Keratinocyte (primary cell): ENCODE data around the gene AP1AR. TPM values are rescaled to one million over a fixed set of nuclear protein-coding genes. Genes with fewer than 3 reads are reported as not detected.
"Not testable (repeated sequence)": the region's sequence is repeated elsewhere in the genome, so short reads cannot be mapped to it uniquely, and the experiment has no call there.

Source experiments
- DNase-seq: peaks from one replicate; pipeline ENCODE4 v3.0.0-alpha.2; 2011; ENCODE audit warnings: low read depth, missing footprints, low spot score
- FAIRE-seq: peaks from 2 replicates; lab custom pipeline; 2011; peaks lifted over from hg19 to GRCh38; lab: Jason Lieb, UNC
- H2AFZ ChIP-seq: 2 replicates; pipeline ENCODE4 v1.6.0; 2012; ENCODE audit warnings: low read length, control low read depth, inconsistent platforms; ENCODE audit not compliant: control insufficient read depth
- H3K27ac ChIP-seq: 2 replicates; pipeline ENCODE4 v1.5.1; 2011; ENCODE audit warnings: low read length; ENCODE audit not compliant: control insufficient read depth, insufficient read depth
- H3K27me3 ChIP-seq: 3 replicates; pipeline ENCODE4 v1.6.0; 2011; ENCODE audit warnings: low read length; ENCODE audit not compliant: control insufficient read depth, insufficient read depth; ENCODE audit errors: extremely low read depth
- H3K36me3 ChIP-seq, 2 experiments: 2 replicates in 1 of 2; 3 replicates in 1 of 2; pipeline ENCODE4 v1.5.1; 2011; ENCODE audit warnings: low read length in 2 of 2, mild to moderate bottlenecking in 1 of 2; ENCODE audit not compliant: control insufficient read depth in 2 of 2, insufficient read depth in 2 of 2; ENCODE audit errors: extremely low read depth in 1 of 2
- H3K4me1 ChIP-seq: 3 replicates; pipeline ENCODE4 v1.5.1; 2011; ENCODE audit warnings: low read length; ENCODE audit not compliant: control insufficient read depth, insufficient read depth; ENCODE audit errors: extremely low read depth
- H3K4me2 ChIP-seq: 3 replicates; pipeline ENCODE4 v1.6.0; 2011; ENCODE audit warnings: low read depth, low read length; ENCODE audit not compliant: control insufficient read depth, insufficient read depth; ENCODE audit errors: extremely low read depth
- H3K4me3 ChIP-seq, 3 experiments: fragments of 200-600 bp in 1 of 3; sonication (generic) in 1 of 3; 2 replicates in 2 of 3; 3 replicates in 1 of 3; pipeline ENCODE4 v1.5.1; 2011 to 2016; ENCODE audit warnings: low read length in 3 of 3, mild to moderate bottlenecking in 3 of 3, control low read depth in 2 of 3, inconsistent platforms in 1 of 3, low read depth in 1 of 3, mixed read lengths in 1 of 3, mixed run types in 1 of 3, moderate library complexity in 1 of 3; ENCODE audit not compliant: control insufficient read depth in 2 of 3, insufficient read depth in 2 of 3; ENCODE audit errors: extremely low read depth in 1 of 3
- H3K79me2 ChIP-seq: 2 replicates; pipeline ENCODE4 v1.6.0; 2012; ENCODE audit warnings: low read length; ENCODE audit not compliant: control insufficient read depth, insufficient read depth
- H3K9ac ChIP-seq: 3 replicates; pipeline ENCODE4 v1.6.0; 2011; ENCODE audit warnings: low read length; ENCODE audit not compliant: control insufficient read depth, insufficient read depth; ENCODE audit errors: extremely low read depth
- H3K9me1 ChIP-seq: 3 replicates; pipeline ENCODE4 v1.6.0; 2011; ENCODE audit warnings: low read length; ENCODE audit not compliant: control insufficient read depth, insufficient read depth; ENCODE audit errors: extremely low read depth
- H3K9me3 ChIP-seq: 2 replicates; pipeline ENCODE4 v1.5.1; 2012; ENCODE audit warnings: low read depth, low read length; ENCODE audit not compliant: control insufficient read depth
- H4K20me1 ChIP-seq: 3 replicates; pipeline ENCODE4 v1.6.0; 2011; ENCODE audit warnings: low read length; ENCODE audit not compliant: control insufficient read depth, insufficient read depth; ENCODE audit errors: extremely low read depth
- CTCF ChIP-seq, 3 experiments: IDR thresholded peaks in 1 of 3; conservative IDR thresholded peaks in 1 of 3; optimal IDR thresholded peaks in 1 of 3; 2 replicates in 2 of 3; 3 replicates in 1 of 3; pipeline versions ENCODE3 to v1.5.1; 2011; ENCODE audit warnings: low read length in 3 of 3, mild to moderate bottlenecking in 3 of 3, moderate library complexity in 2 of 3, control low read depth in 1 of 3, inconsistent platforms in 1 of 3; ENCODE audit not compliant: insufficient read depth in 2 of 3; ENCODE audit errors: extremely low read depth in 1 of 3
- EZH2 ChIP-seq: IDR thresholded peaks from one replicate; pipeline ENCODE4 v1.6.1; 2012; ENCODE audit warnings: inconsistent platforms, mild to moderate bottlenecking, low read length, moderate library complexity
- dilution Hi-C: fragments of 300-500 bp; cut with MboI; formaldehyde crosslinking; loops from one replicate; pipeline ENCODE4 v1.7.0; 2020; ENCODE audit warnings: low sequenced_read_pairs; ENCODE audit not compliant: extremely low pct_ligation_motif_present
- polyA plus RNA-seq, 5 experiments: library from polyadenylated mRNA; depleted of rRNA in 3 of 5; stranded (reverse) in 3 of 5; stranded (forward) in 1 of 5; unstranded in 1 of 5; fragments of >200 nt; gene quantifications; 1 replicate in 1 of 5; 2 replicates in 3 of 5; 3 replicates in 1 of 5; pipeline versions ENCODE4 v1.2.1 to v1.2.3, GENCODE V29; 2011 to 2012; ENCODE audit warnings: missing spikeins in 2 of 5, low read depth in 1 of 5, low replicate concordance in 1 of 5

Gene AP1AR
- polyA plus RNA-seq, 1 donor (not counting 4 experiments of a cell fraction or from before 2014, with no cell fraction given): 17.5 TPM

DNA sequence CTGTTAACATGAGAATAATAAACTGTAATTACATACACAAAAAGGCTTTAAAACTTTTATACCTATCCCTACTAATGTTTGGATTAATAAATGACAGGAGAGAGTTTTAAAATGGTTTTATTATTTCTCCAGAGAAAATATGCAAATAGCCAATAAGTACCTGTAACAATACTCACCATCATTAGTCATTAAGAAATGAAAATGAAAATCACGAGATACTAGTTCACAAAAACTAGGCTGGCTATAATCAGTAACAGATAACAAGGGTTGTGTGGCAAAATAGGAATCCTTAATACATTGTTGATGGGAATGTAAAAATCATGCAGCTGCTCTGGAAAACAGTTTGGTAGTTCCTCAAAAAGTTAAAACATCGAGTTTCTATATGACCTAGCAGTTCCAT lies 25.2 kb upstream of the AP1AR start:
- no peak for FAIRE-seq
- H3K9ac ChIP-seq: no peak overlapping the region
- H3K9me1 ChIP-seq: no peaks in the 10 kb centered on the region
- H2AFZ ChIP-seq: no peak overlapping the region
- no peak overlapping the region for H3K4me3 ChIP-seq
- TF ChIP-seq EZH2 (no peak), CTCF (optimal IDR thresholded peaks at IDR 0.05 in 1 of 3, IDR thresholded peaks at IDR 0.05 in 1 of 3, conservative IDR thresholded peaks at IDR 0.05 in 1 of 3; ENCODE audit: extremely low read depth in 1 of 3, insufficient read depth in 2 of 3, low read length in 3 of 3) (no peak)
- no peaks in the 10 kb centered on the region for H3K9me3 ChIP-seq
- dilution Hi-C loops: no loop called here
- H3K36me3 ChIP-seq: no peaks in the 10 kb centered on the region
- no peaks in the 10 kb centered on the region for H3K79me2 ChIP-seq
- no peak for DNase-seq
- H3K4me1 ChIP-seq: no peaks in the 10 kb centered on the region
- no peaks in the 10 kb centered on the region for H4K20me1 ChIP-seq
- H3K4me2 ChIP-seq: no peak overlapping the region
- no peaks in the 10 kb centered on the region for H3K27me3 ChIP-seq
- H3K27ac ChIP-seq: no peak overlapping the region

GRCh38 chr4:112208137-112209095 lies 23.2 kb upstream of the AP1AR start:
- H3K9ac ChIP-seq, H3K36me3 ChIP-seq, H3K79me2 ChIP-seq, DNase-seq, H2AFZ ChIP-seq, H3K4me1 ChIP-seq, H4K20me1 ChIP-seq, H3K4me2 ChIP-seq, H3K27me3 ChIP-seq, FAIRE-seq, H3K9me1 ChIP-seq, H3K9me3 ChIP-seq, H3K27ac ChIP-seq, H3K4me3 ChIP-seq, dilution Hi-C loops: not testable (repeated sequence)
